ENCODE data around the gene BTAF1. TPM values are rescaled to one million over a fixed set of nuclear protein-coding genes. Genes with fewer than 3 reads are reported as not detected.

BTAF1 gene
- total RNA-seq, 4 donors from 2014 or later: 46.6 to 215 (median 61.0) TPM

GRCh38 chr10:91941426-91941825 lies 17.9 kb downstream of the BTAF1 start:
- H3K4me1 ChIP-seq: no peaks in the 10 kb centered on the region
- TF ChIP-seq EP300 (IDR thresholded peaks at IDR 0.05) (no peak), POLR2A (IDR thresholded peaks at IDR 0.05) (no peak), CTCF (IDR thresholded peaks at IDR 0.05) (no peak), POLR2AphosphoS5 (IDR thresholded peaks at IDR 0.05) (no peak)
- no peak for DNase-seq (ENCODE audit: low spot score in 2 of 2)
- H3K27ac ChIP-seq: no peak overlapping the region
- H3K9me3 ChIP-seq: no peaks in the 10 kb centered on the region
- H3K4me3 ChIP-seq: no peak overlapping the region
- peaks cover 51% of the 10 kb centered on the region for H3K36me3 ChIP-seq
- H3K27me3 ChIP-seq: no peaks in the 10 kb centered on the region
- WGBS: 62% methylated on average over 1 of the region's 1 CpG

- H3K9me3 ChIP-seq: no peaks in the 10 kb centered on the region
- H3K27ac ChIP-seq: no peak overlapping the region
- H3K4me1 ChIP-seq: no peaks in the 10 kb centered on the region
- WGBS: 90% methylated on average over 5 of the region's 5 CpGs
- H3K36me3 ChIP-seq: peaks cover 44% of the 10 kb centered on the region
- no peak overlapping the region for H3K4me3 ChIP-seq
- no peak for DNase-seq (ENCODE audit: low spot score in 2 of 2)
- TF ChIP-seq POLR2A (IDR thresholded peaks at IDR 0.05) (no peak), EP300 (IDR thresholded peaks at IDR 0.05) (no peak), CTCF (IDR thresholded peaks at IDR 0.05) (no peak), POLR2AphosphoS5 (IDR thresholded peaks at IDR 0.05) (no peak)
- H3K27me3 ChIP-seq: no peaks in the 10 kb centered on the region
Measured at GRCh38 chr10:91944880-91945630, 21.5 kb downstream of the BTAF1 start.

- WGBS: 89% methylated on average over 2 of the region's 2 CpGs
- TF ChIP-seq CTCF (IDR thresholded peaks at IDR 0.05) (no peak), POLR2AphosphoS5 (IDR thresholded peaks at IDR 0.05) (no peak), POLR2A (IDR thresholded peaks at IDR 0.05) (no peak), EP300 (IDR thresholded peaks at IDR 0.05) (no peak)
- no peak overlapping the region for H3K27ac ChIP-seq
- no peaks in the 10 kb centered on the region for H3K27me3 ChIP-seq
- peaks cover 73% of the 10 kb centered on the region for H3K36me3 ChIP-seq
- H3K4me3 ChIP-seq: no peak overlapping the region
- DNase-seq (ENCODE audit: low spot score in 2 of 2): no peak
- H3K4me1 ChIP-seq: no peaks in the 10 kb centered on the region
- no peaks in the 10 kb centered on the region for H3K9me3 ChIP-seq
Measured at GRCh38 chr10:91953600-91954160, 30.1 kb downstream of the BTAF1 start.

GRCh38 chr10:91955114-91955513 lies 31.5 kb downstream of the BTAF1 start:
- no peak for TF ChIP-seq POLR2AphosphoS5 (IDR thresholded peaks at IDR 0.05)
- TF ChIP-seq POLR2A (IDR thresholded peaks at IDR 0.05): no peak
- no peak for TF ChIP-seq EP300 (IDR thresholded peaks at IDR 0.05)
- no peak for TF ChIP-seq CTCF (IDR thresholded peaks at IDR 0.05)
- H3K36me3 ChIP-seq: peaks cover 79% of the 10 kb centered on the region
- H3K4me3 ChIP-seq: no peak overlapping the region
- H3K4me1 ChIP-seq: no peaks in the 10 kb centered on the region
- H3K27ac ChIP-seq: no peak overlapping the region
- no peaks in the 10 kb centered on the region for H3K27me3 ChIP-seq
- WGBS: 56% methylated on average over 3 of the region's 3 CpGs
- DNase-seq (ENCODE audit: low spot score in 2 of 2): no peak
- no peaks in the 10 kb centered on the region for H3K9me3 ChIP-seq

GRCh38 chr10:91957091-91957490 lies 33.5 kb downstream of the BTAF1 start:
- H3K4me3 ChIP-seq: no peak overlapping the region
- H3K9me3 ChIP-seq: no peaks in the 10 kb centered on the region
- H3K4me1 ChIP-seq: no peaks in the 10 kb centered on the region
- H3K27ac ChIP-seq: no peak overlapping the region
- TF ChIP-seq POLR2AphosphoS5 (IDR thresholded peaks at IDR 0.05): no peak
- TF ChIP-seq CTCF (IDR thresholded peaks at IDR 0.05): no peak
- TF ChIP-seq EP300 (IDR thresholded peaks at IDR 0.05): no peak
- no peak for TF ChIP-seq POLR2A (IDR thresholded peaks at IDR 0.05)
- no peaks in the 10 kb centered on the region for H3K27me3 ChIP-seq
- H3K36me3 ChIP-seq: peaks cover 87% of the 10 kb centered on the region
- 100% methylated on average over 1 of the region's 1 CpG for WGBS
- DNase-seq (ENCODE audit: low spot score in 2 of 2): no peak
